Measurements from ENCODE around the gene CCDC174.

Gene CCDC174

GRCh38 chr3:14701676-14702075 is 50.1 kb downstream of the CCDC174 start:
- DNase-seq (ENCODE audit: low spot score): no peak

- no peak for DNase-seq (ENCODE audit: low spot score)
Observed at GRCh38 chr3:14703128-14703750, 51.7 kb downstream of the CCDC174 start.

- no peak for DNase-seq (ENCODE audit: low spot score)
Observed at GRCh38 chr3:14703791-14704190, 52.2 kb downstream of the CCDC174 start.

- DNase-seq (ENCODE audit: low spot score): no peak
Observed at GRCh38 chr3:14706096-14706495, 54.5 kb downstream of the CCDC174 start.

- no peak for DNase-seq (ENCODE audit: low spot score)
Observed at GRCh38 chr3:14716591-14716990, 65.0 kb downstream of the CCDC174 start.

GRCh38 chr3:14717307-14717706 is 65.7 kb downstream of the CCDC174 start:
- no peak for DNase-seq (ENCODE audit: low spot score)

- DNase-seq (ENCODE audit: low spot score): no peak
Observed at GRCh38 chr3:14718539-14718938, 67.0 kb downstream of the CCDC174 start.

GRCh38 chr3:14719006-14719405 is 67.4 kb downstream of the CCDC174 start:
- no peak for DNase-seq (ENCODE audit: low spot score)

- DNase-seq (ENCODE audit: low spot score): no peak
Observed at GRCh38 chr3:14721126-14721864, 69.7 kb downstream of the CCDC174 start.

Data from left forelimb (tissue), 1 donor.